Neural cell (in vitro differentiated cells): ENCODE data around the gene RNU11. TPM values are rescaled to one million over a fixed set of nuclear protein-coding genes. Genes with fewer than 3 reads are reported as not detected.

Experiments
- H2AFZ ChIP-seq: fragments of 200-600, 300-800 bp; sonication (generic), shearing (Covaris generic); 2 replicates; pipeline ENCODE4 v1.6.0; 2014; ENCODE audit warnings: low read depth, mild to moderate bottlenecking, antibody characterized with exemption, low read length, moderate library complexity
- H3F3A ChIP-seq: fragments of 200-600 bp; shearing (Covaris generic); 2 replicates; pipeline ENCODE4 v1.6.1; 2016; ENCODE audit warnings: mild to moderate bottlenecking, moderate library complexity, mixed read lengths, antibody characterized with exemption, low read length; ENCODE audit not compliant: insufficient read depth, poor library complexity, severe bottlenecking
- H3K27ac ChIP-seq: fragments of 200-600, 300-800 bp; sonication (generic), shearing (Covaris generic); 2 replicates; pipeline ENCODE4 v1.5.1; 2014; ENCODE audit warnings: mild to moderate bottlenecking, low read length, moderate library complexity
- H3K27me3 ChIP-seq: fragments of 300-800, 200-600 bp; sonication (generic), shearing (Covaris generic); 2 replicates; pipeline ENCODE4 v1.6.0; 2014; ENCODE audit warnings: mild to moderate bottlenecking, low read depth, low read length, moderate library complexity; ENCODE audit not compliant: insufficient read depth
- H3K36me3 ChIP-seq: fragments of 300-800, 200-600 bp; sonication (generic), shearing (Covaris generic); 2 replicates; pipeline ENCODE4 v1.5.1; 2014; ENCODE audit warnings: mild to moderate bottlenecking, antibody characterized with exemption, low read length, moderate library complexity; ENCODE audit not compliant: insufficient read depth
- H3K4me2 ChIP-seq: fragments of 300-800, 200-600 bp; sonication (generic), shearing (Covaris generic); 2 replicates; pipeline ENCODE4 v1.6.0; 2014; ENCODE audit warnings: mild to moderate bottlenecking, low read length
- H3K4me3 ChIP-seq: fragments of 300-800, 200-600 bp; sonication (generic), shearing (Covaris generic); 2 replicates; pipeline ENCODE4 v1.5.1; 2014; ENCODE audit warnings: mild to moderate bottlenecking, low read length, moderate library complexity
- H3K79me2 ChIP-seq: fragments of 200-600 bp; shearing (Covaris generic); replicated peaks from 2 replicates; pipeline ENCODE4 v1.6.0; 2014; ENCODE audit warnings: mild to moderate bottlenecking, low read length, moderate library complexity; ENCODE audit not compliant: insufficient read depth
- H3K9ac ChIP-seq: fragments of 300-800, 200-600 bp; sonication (generic), shearing (Covaris generic); 2 replicates; pipeline ENCODE4 v1.6.1; 2016; ENCODE audit warnings: mild to moderate bottlenecking, low read length, mixed read lengths
- H3K9me2 ChIP-seq: fragments of 200-600 bp; shearing (Covaris generic); 2 replicates; pipeline ENCODE4 v1.6.1; 2016; ENCODE audit warnings: mild to moderate bottlenecking, low read length, mixed read lengths; ENCODE audit not compliant: insufficient read depth
- H3K9me3 ChIP-seq: fragments of 200-600, 300-800 bp; sonication (generic), shearing (Covaris generic); 2 replicates; pipeline ENCODE4 v1.6.1; 2016; ENCODE audit warnings: mild to moderate bottlenecking, mixed run types, low read length, moderate library complexity, mixed read lengths
- H4K20me1 ChIP-seq: fragments of 200-600 bp; shearing (Covaris generic); 2 replicates; pipeline ENCODE4 v1.6.1; 2016; ENCODE audit warnings: mild to moderate bottlenecking, mixed run types; ENCODE audit not compliant: insufficient read depth
- CTCF ChIP-seq: fragments of 450-650 bp; IDR thresholded peaks from 2 replicates; pipeline ENCODE4 v1.5.1; 2014; ENCODE audit warnings: antibody characterized with exemption, mild to moderate bottlenecking, moderate library complexity; ENCODE audit not compliant: poor library complexity, severe bottlenecking
- EZH2 ChIP-seq: fragments of 200-600, 300-800 bp; shearing (Covaris generic), sonication (generic); IDR thresholded peaks from 2 replicates; pipeline ENCODE4 v1.6.1; 2014; ENCODE audit warnings: antibody characterized with exemption, low read length, borderline replicate concordance, mild to moderate bottlenecking; ENCODE audit not compliant: insufficient read depth, poor library complexity, severe bottlenecking
- POLR2AphosphoS5 ChIP-seq: IDR thresholded peaks from 2 replicates; pipeline ENCODE4 v1.6.1; 2012
- REST ChIP-seq: IDR thresholded peaks from 2 replicates; pipeline ENCODE4 v1.6.1; 2012; ENCODE audit warnings: borderline replicate concordance
- TAF1 ChIP-seq: IDR thresholded peaks from 2 replicates; pipeline ENCODE4 v1.6.1; 2012; ENCODE audit warnings: low read depth
- polyA plus RNA-seq: library from polyadenylated mRNA; depleted of rRNA; stranded (reverse); fragments of >200 nt; gene quantifications from 2 replicates; pipeline ENCODE4 v1.2.3, GENCODE V29; 2014

RNU11 gene
- polyA plus RNA-seq, 1 donor from 2014 or later, result not detected

DNA sequence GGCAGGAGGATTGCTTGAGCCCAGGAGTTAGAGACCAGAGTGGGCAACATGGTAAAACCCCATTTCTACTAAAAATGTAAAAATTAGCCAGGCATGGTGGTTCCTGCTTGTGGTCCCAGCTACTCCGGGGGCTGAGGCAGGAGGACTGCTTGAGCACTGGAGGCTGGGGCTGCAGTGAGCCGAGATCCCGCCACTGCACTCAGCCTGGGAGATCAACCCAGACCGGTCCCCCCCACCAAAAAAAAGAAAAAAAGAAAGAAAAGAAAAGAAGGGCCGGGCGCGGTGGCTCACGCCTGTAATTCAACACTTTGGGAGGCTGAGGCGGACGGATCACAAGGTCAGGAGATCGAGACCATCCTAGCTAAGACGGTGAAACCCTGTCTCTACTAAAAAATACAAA lies 18.4 kb downstream of the RNU11 start:
- H3K36me3 ChIP-seq, result no peaks in the 10 kb centered on the region
- no peaks in the 10 kb centered on the region for H3K27me3 ChIP-seq
- H3K4me2 ChIP-seq, result no peak overlapping the region
- no peaks in the 10 kb centered on the region for H3K9me3 ChIP-seq
- no peaks in the 10 kb centered on the region for H3K9me2 ChIP-seq
- peaks cover 14% of the 10 kb centered on the region for H3K79me2 ChIP-seq
- H3K9ac ChIP-seq, result no peak overlapping the region
- no peak overlapping the region for H3K27ac ChIP-seq
- no peaks in the 10 kb centered on the region for H4K20me1 ChIP-seq
- H2AFZ ChIP-seq, result no peak overlapping the region
- H3F3A ChIP-seq, result peaks cover 14% of the 10 kb centered on the region
- no peak overlapping the region for H3K4me3 ChIP-seq
- TF ChIP-seq REST, result no peak

GRCh38 chr1:28668191-28668955 lies 20.0 kb downstream of the RNU11 start, which contains the start of gene GMEB1:
Gene GMEB1, plus strand, starts transcription at chr1:28668784. Its CDS starts 14,829 bp downstream, at chr1:28683613.
- TF ChIP-seq CTCF, result peak; percentile 28
- no peak for TF ChIP-seq TAF1
- TF ChIP-seq EZH2, result no peak
- TF ChIP-seq REST, result no peak
- peak; percentile 55 for TF ChIP-seq POLR2AphosphoS5
- H3K4me2 ChIP-seq, result peak within 1 kb of the TSS; percentile 98

More at GRCh38 chr1:28668191-28668955, 20.0 kb downstream of the RNU11 start, which contains the start of gene GMEB1:
- Histone ChIP-seq H3K36me3 (no peaks in the 10 kb centered on the region), H3F3A (peaks cover 14% of the 10 kb centered on the region), H3K9me3 (no peaks in the 10 kb centered on the region), H3K9ac (peak within 1 kb of the TSS; percentile 96), H2AFZ (peak within 1 kb of the TSS; percentile 95), H3K4me3 (peak within 1 kb of the TSS; percentile 90), H4K20me1 (no peaks in the 10 kb centered on the region), H3K27me3 (no peaks in the 10 kb centered on the region), H3K9me2 (no peaks in the 10 kb centered on the region), H3K27ac (peak within 1 kb of the TSS; percentile 93), H3K79me2 (peaks cover 14% of the 10 kb centered on the region)
